Daoy (cell line): ENCODE measurements around the gene ZDHHC14. TPM values are rescaled to one million over a fixed set of nuclear protein-coding genes. Genes with fewer than 3 reads are reported as not detected.

Experiments
- DNase-seq: peaks from one replicate; pipeline ENCODE4 v3.0.0-alpha.2; 2015; ENCODE audit warnings: low read depth
- total RNA-seq: library from RNA; depleted of rRNA; stranded (reverse); fragments of >200 nt; shearing (Covaris generic); gene quantifications from 2 replicates; pipeline ENCODE4 v1.2.3, GENCODE V29; 2014

ZDHHC14 gene
- total RNA-seq, 1 experiment from 2014 or later = 12.2 TPM

GRCh38 chr6:157516319-157517026 is 135.5 kb downstream of the ZDHHC14 start:
- no peak for DNase-seq

GRCh38 chr6:157517601-157518359 is 136.8 kb downstream of the ZDHHC14 start:
- no peak for DNase-seq

DNA sequence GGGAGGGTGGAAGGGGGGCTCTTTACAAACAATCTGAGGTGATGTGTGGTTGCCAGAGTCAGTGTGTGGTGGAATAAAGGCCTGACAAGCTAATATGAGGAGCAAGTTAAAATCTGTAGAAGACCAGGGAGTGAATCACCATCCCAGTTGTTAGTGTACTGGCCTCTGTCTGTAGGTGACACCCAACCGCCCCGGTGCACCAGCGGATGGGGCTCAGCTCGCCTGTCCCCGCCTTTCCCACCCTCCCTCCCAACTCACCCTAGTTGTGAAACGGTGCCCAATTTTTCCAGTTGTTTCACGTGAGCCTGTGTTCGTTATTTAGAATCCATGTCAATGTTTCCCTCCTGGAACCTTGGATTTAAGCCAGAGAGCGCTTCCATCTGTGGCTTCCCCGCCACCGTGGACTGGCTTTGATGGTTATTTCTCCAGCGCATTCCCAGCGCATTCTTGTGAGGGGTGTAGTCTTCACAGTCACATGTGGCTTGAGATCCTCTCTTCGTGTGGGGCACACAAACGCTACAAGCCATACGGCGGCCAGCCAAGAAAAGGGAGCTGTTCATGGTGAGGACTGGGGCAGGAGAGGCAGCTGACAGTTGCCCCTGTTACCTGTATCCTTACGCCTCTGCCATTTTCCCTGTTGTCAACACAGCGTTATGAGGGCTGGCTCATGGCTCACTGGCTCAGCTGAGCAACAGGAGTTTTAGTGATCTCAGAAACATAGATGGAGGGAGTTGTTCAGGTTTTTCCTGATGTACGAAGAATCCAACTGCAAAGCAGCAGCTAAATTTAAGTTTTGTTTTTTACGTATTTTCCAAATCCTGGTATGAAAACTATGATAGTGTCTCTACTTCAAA is 137.6 kb downstream of the ZDHHC14 start:
- DNase-seq = no peak

DNA sequence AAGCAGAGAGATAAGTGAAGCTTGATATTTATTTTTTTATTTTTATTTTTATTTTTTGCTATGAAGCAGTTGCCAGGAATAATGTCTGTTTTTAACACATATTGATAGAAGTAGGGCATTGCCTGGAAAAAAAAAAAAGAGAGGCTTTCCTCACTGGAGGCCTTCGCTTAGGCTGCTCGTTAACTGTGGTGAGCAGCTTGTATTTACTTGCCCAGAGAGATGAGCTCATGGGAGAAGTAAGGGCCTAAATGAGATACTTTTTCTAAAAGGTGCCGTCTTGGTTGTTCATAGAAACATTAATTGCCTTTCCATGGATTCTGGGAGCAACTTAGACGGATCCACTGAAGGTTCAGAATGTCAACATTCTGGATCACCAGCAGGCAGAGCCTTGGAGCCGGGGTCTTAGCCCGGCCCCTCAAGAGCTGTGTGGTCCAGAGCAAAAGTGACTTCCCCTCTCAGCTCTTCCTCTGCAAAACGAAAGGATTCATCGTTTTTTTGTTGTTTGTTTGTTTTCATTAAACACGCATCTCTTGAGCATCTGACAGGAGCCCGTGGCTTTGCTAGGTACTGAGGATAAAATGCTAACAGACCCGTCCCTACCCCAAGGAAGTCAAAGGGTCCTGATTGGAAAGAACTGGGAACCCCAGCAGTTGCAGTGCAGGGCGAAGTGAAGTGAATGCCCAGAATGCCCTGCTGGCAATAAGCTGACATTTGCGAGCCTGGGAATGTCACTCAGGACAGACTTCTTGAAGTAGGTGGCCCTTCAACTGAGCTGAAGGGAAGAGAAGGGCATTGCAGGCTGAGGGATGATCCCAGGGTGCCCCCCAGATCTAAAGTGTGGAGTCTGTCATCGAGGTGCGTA is 138.5 kb downstream of the ZDHHC14 start:
- no peak for DNase-seq

GRCh38 chr6:157520117-157520406 is 139.1 kb downstream of the ZDHHC14 start:
- DNase-seq = no peak

GRCh38 chr6:157520596-157521361 is 139.8 kb downstream of the ZDHHC14 start:
- no peak for DNase-seq

DNA sequence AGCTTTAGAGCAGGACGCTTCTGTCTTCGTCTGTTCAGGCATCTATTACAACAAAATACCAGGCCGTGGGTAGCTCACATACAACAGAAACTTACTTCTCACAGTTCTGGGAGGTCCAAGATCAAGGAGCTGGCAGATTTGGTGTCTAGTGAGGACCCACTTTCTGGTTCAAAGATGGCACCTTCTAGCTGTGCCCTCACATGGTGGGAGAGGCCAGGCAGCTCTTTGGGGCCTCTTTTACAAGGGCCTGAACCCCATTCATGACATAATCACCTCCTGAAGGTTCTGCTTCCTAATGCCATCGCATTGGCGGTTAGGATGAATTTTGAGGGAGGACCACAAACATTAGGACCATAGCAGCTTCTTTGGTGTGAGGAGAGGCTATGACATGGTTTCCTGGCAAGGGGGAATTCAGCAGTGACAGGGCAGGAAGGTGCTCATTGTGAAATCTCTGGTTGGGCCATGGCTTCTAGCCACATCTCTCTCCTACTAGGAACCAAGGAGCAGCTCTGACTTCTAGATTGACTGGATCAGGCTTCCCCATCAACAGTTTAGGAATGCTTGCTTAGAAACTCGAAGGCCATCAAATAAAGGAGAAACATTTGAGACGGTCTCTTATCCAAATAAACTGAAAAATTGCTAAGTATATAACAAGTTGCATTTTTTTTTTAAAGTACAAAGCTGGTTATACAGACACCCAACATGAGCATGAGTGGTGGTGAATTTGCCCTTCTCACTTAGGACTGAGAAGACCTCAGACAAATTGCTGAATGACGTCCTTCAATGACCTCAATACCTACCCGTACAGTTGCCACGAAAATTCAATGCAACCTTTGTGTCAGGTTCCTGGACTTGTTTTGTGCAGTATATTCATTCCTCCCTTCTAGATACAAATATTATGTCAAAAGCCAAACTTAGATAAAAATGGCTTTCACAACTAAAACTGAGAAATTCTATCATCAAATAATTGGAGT is 140.7 kb downstream of the ZDHHC14 start:
- no peak for DNase-seq

GRCh38 chr6:157522472-157522871 is 141.5 kb downstream of the ZDHHC14 start:
- no peak for DNase-seq

DNA sequence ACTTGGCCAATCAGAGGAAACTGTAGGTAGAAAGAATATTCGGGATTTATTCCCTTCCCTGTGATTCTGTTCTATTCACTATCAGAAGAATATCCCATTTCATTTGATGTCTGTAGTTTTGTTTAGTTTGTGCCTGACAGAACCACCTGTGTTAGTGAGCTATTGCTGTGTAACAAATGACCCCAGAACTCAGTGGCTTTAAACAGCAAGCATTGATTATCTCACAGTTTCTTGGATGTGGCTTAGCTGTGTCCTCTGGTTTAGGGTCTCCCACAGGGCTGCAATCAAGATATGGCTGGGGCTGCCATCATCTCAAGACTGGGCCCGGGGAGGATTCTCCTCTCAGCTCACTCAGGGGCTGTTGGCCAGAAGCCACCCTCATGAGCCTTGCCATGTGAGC is 143.7 kb downstream of the ZDHHC14 start:
- DNase-seq = no peak

GRCh38 chr6:157525292-157525889 is 144.4 kb downstream of the ZDHHC14 start:
- DNase-seq = no peak

DNA sequence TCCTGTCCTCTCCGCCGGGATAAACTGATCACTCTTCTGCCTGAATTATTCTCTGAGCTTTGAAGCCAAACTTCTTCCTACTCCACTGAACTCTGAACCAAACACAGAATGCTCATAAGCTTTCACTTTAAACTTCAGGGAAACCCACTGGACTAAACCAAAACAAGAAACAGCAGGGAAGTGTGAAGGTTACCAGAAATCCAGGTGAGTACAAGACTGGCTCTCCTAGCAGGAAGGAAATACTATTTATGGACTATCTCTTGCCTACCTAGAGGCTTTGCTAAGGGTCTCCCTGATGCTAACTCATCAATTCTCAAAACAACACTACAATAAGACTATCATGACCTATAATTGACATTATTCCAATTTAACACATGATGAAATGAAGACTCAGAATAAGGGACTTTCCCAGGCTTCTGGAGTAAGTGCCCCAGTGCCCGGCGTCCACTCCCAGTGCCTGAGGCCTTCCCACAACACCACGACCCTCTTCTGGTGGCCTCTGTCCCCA is 145.0 kb downstream of the ZDHHC14 start:
- DNase-seq = no peak

GRCh38 chr6:157527471-157527907 is 146.5 kb downstream of the ZDHHC14 start:
- no peak for DNase-seq

DNA sequence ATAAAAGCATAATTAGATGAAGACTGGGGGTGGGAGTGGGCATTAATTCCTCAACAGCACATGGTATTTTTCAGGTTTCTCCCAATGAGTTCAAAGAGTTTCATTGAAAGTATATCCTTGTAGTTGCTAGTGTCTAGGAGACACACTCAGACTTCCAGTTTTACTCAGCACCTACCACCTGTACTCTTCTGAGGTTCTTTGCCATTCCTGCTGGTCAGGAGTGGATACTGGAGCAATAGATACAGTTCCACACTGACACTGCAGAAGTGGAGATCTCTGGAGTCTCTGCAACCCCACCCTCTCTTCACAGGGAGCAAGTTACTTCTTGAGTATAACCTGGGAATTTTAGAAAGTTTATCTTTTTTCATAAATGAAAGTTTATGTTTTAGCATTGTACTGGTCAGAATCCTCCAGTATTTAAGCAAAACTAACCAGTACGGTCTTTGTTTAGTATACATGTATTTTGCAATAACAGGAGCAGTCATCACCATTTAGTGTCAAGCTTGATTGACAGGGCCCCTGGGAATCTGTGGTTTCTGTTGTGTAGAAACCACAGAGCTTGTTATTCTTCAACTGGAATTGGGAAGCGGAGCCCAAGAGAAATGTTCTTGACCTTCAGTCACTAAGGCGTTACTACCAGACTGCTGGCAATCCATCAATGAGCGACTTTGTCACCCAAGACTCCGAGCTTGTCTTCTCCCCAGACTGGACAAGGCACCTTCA is 148.1 kb downstream of the ZDHHC14 start:
- DNase-seq = peak; percentile 52

DNA sequence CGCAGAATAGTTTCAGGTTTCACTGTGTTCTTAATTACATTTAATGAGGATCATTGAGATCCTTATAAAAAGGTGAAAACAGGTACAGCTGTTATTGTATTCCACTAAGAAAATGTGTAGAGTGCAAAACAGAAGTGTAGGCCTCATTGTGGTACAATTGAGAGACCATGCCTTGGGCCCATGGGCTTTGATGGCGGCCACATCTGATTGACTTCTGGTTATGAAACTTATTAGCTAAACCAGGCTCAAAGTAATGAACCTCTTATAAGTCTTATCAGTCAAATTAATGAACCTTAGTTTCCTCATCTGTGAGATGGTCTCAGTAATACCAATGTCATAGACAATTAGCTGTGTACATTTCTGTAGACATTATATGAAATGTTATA is 148.7 kb downstream of the ZDHHC14 start:
- no peak for DNase-seq

GRCh38 chr6:157530126-157530525 is 149.1 kb downstream of the ZDHHC14 start:
- peak; percentile 45 for DNase-seq

DNA sequence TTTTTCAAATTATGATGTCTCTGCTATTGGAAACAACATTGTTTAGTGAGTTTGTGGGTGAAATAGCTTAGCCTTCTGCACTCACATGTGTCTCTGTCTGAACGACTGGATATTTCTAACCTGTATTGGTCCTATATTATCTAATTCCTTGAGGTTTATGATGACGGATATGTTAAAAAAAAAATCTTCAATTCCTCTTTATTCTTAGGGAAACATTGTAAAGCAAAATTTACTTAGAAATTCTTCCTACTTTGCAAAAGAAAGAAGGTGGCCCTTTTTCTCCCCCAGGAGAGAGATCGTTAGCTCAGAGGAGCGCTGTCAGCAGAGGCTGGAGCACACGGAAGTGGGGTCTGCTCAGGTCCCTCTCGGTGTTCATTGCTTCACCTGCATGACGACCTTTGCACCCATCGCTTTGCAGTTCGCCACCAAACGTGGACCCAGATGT is 149.8 kb downstream of the ZDHHC14 start:
- DNase-seq = no peak

GRCh38 chr6:157531169-157531985 is 150.4 kb downstream of the ZDHHC14 start:
- no peak for DNase-seq
